ENCODE results near the gene INSL4. TPM values are rescaled to one million over a fixed set of nuclear protein-coding genes. Genes with fewer than 3 reads are reported as not detected.

Gene INSL4
- total RNA-seq, 1 experiment from 2014 or later, result not detected

- H4K5ac ChIP-seq (ENCODE audit: insufficient read length, low read depth, low read length), result no peak overlapping the region
- H3K79me1 ChIP-seq (ENCODE audit: insufficient read depth, low read depth, low read length, poor library complexity, severe bottlenecking), result no peaks in the 10 kb centered on the region
- no peak overlapping the region for H2BK12ac ChIP-seq (ENCODE audit: insufficient read length, low read depth, low read length)
- H3K27ac ChIP-seq (ENCODE audit: insufficient read length, low read depth, low read length), result no peak overlapping the region
- H3K23me2 ChIP-seq (ENCODE audit: insufficient read length, low read depth, low read length, poor library complexity, severe bottlenecking), result no peaks in the 10 kb centered on the region
- H3K4me1 ChIP-seq (ENCODE audit: insufficient read depth, low read length), result peaks cover 4% of the 10 kb centered on the region; the same call in 1 of the 2 replicates
- no peak overlapping the region for H4K8ac ChIP-seq (replicated peaks; ENCODE audit: insufficient read length, low read depth, low read length)
- no peak overlapping the region for H2BK5ac ChIP-seq (ENCODE audit: insufficient read length, low read length)
- Mint-ChIP-seq H3K4me3 (no peak overlapping the region), H3K36me3 (ENCODE audit: insufficient read depth in 1 of 3, low read depth in 3 of 3) (peaks cover 0 to 5% (median 1%) of the 10 kb centered on the region in 3 experiments; a peak in 3 of 7 replicates), H3K27me3 (ENCODE audit: low read depth) (no peaks in the 10 kb centered on the region; the same call in 1 of the 2 replicates), H3K9me3 (peaks cover 3 to 7% of the 10 kb centered on the region in 2 experiments; a peak in 2 of 5 replicates), H3K4me1 (peaks cover 3 to 7% of the 10 kb centered on the region in 2 experiments), H3K27ac (no peak overlapping the region)
- H2BK120ac ChIP-seq (ENCODE audit: low read depth, low read length, poor library complexity, severe bottlenecking), result no peak overlapping the region
- TF ChIP-seq, protein P1, sequence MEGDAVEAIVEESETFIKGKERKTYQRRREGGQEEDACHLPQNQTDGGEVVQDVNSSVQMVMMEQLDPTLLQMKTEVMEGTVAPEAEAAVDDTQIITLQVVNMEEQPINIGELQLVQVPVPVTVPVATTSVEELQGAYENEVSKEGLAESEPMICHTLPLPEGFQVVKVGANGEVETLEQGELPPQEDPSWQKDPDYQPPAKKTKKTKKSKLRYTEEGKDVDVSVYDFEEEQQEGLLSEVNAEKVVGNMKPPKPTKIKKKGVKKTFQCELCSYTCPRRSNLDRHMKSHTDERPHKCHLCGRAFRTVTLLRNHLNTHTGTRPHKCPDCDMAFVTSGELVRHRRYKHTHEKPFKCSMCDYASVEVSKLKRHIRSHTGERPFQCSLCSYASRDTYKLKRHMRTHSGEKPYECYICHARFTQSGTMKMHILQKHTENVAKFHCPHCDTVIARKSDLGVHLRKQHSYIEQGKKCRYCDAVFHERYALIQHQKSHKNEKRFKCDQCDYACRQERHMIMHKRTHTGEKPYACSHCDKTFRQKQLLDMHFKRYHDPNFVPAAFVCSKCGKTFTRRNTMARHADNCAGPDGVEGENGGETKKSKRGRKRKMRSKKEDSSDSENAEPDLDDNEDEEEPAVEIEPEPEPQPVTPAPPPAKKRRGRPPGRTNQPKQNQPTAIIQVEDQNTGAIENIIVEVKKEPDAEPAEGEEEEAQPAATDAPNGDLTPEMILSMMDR (conservative IDR thresholded peaks at IDR 0.05), result peak; percentile 44; the same call in 2 of the 3 replicates
- no peak overlapping the region for H4K91ac ChIP-seq (ENCODE audit: insufficient read length, low read depth, low read length)
- H2AFZ ChIP-seq (ENCODE audit: low read length), result no peak overlapping the region
- H3K23ac ChIP-seq (ENCODE audit: insufficient read length, low read depth, low read length), result no peak overlapping the region
- no peak overlapping the region for H3T11ph ChIP-seq (ENCODE audit: low read length)
- H2BK20ac ChIP-seq (ENCODE audit: low read depth, low read length, poor library complexity, severe bottlenecking), result no peak overlapping the region
- H3K27me3 ChIP-seq (ENCODE audit: insufficient read depth, low read length), result no peaks in the 10 kb centered on the region
- H2BK15ac ChIP-seq (ENCODE audit: low read depth, low read length), result no peak overlapping the region
- no peak overlapping the region for H3K56ac ChIP-seq (ENCODE audit: insufficient read length, low read depth, low read length)
- DNase-seq, result no peak
- no peak overlapping the region for H2AK5ac ChIP-seq (ENCODE audit: insufficient read length, low read length)
- H3K4me2 ChIP-seq (ENCODE audit: insufficient read depth, insufficient read length, low read length), result no peak overlapping the region
- H3K14ac ChIP-seq (ENCODE audit: insufficient read depth, low read length), result no peak overlapping the region
- no peak overlapping the region for H3K4ac ChIP-seq (ENCODE audit: low read depth, low read length)
- no peaks in the 10 kb centered on the region for H3K79me2 ChIP-seq (ENCODE audit: insufficient read depth, low read length)
- H3K9ac ChIP-seq (ENCODE audit: extremely low read depth, insufficient read length, low read length), result no peak overlapping the region
- H4K20me1 ChIP-seq (ENCODE audit: control insufficient read depth, insufficient read depth, insufficient read length), result no peaks in the 10 kb centered on the region
- H3K9me3 ChIP-seq (ENCODE audit: control insufficient read depth, low read depth, low read length), result no peaks in the 10 kb centered on the region
- no CpG with 5 or more reads among the region's 5 CpGs for WGBS (ENCODE audit: extremely low coverage, insufficient read length, low lambda C conversion rate)
- no peak overlapping the region for H3K18ac ChIP-seq (ENCODE audit: insufficient read length, low read depth, low read length)
Observed at GRCh38 chr9:5263351-5264218, 32.4 kb downstream of the INSL4 start.

All from H9 (cell line).